Keratinocyte (primary cell): ENCODE measurements around the gene SETX. TPM values are rescaled to one million over a fixed set of nuclear protein-coding genes. Genes with fewer than 3 reads are reported as not detected.
A peak's percentile ranks its signal among the peaks of the same experiment; 100 is the strongest.
"Not testable (repeated sequence)": the region's sequence is repeated elsewhere in the genome, so short reads cannot be mapped to it uniquely, and the experiment has no call there.

Source experiments
- DNase-seq: peaks from one replicate; pipeline ENCODE4 v3.0.0-alpha.2; 2011; ENCODE audit warnings: low read depth, missing footprints, low spot score
- FAIRE-seq: peaks from 2 replicates; lab custom pipeline; 2011; peaks lifted over from hg19 to GRCh38; lab: Jason Lieb, UNC
- H2AFZ ChIP-seq: 2 replicates; pipeline ENCODE4 v1.6.0; 2012; ENCODE audit warnings: low read length, control low read depth, inconsistent platforms; ENCODE audit not compliant: control insufficient read depth
- H3K27ac ChIP-seq: 2 replicates; pipeline ENCODE4 v1.5.1; 2011; ENCODE audit warnings: low read length; ENCODE audit not compliant: control insufficient read depth, insufficient read depth
- H3K27me3 ChIP-seq: 3 replicates; pipeline ENCODE4 v1.6.0; 2011; ENCODE audit warnings: low read length; ENCODE audit not compliant: control insufficient read depth, insufficient read depth; ENCODE audit errors: extremely low read depth
- H3K36me3 ChIP-seq, 2 experiments: 2 replicates in 1 of 2; 3 replicates in 1 of 2; pipeline ENCODE4 v1.5.1; 2011; ENCODE audit warnings: low read length in 2 of 2, mild to moderate bottlenecking in 1 of 2; ENCODE audit not compliant: control insufficient read depth in 2 of 2, insufficient read depth in 2 of 2; ENCODE audit errors: extremely low read depth in 1 of 2
- H3K4me1 ChIP-seq: 3 replicates; pipeline ENCODE4 v1.5.1; 2011; ENCODE audit warnings: low read length; ENCODE audit not compliant: control insufficient read depth, insufficient read depth; ENCODE audit errors: extremely low read depth
- H3K4me2 ChIP-seq: 3 replicates; pipeline ENCODE4 v1.6.0; 2011; ENCODE audit warnings: low read depth, low read length; ENCODE audit not compliant: control insufficient read depth, insufficient read depth; ENCODE audit errors: extremely low read depth
- H3K4me3 ChIP-seq, 3 experiments: fragments of 200-600 bp in 1 of 3; sonication (generic) in 1 of 3; 2 replicates in 2 of 3; 3 replicates in 1 of 3; pipeline ENCODE4 v1.5.1; 2011 to 2016; ENCODE audit warnings: low read length in 3 of 3, mild to moderate bottlenecking in 3 of 3, control low read depth in 2 of 3, inconsistent platforms in 1 of 3, low read depth in 1 of 3, mixed read lengths in 1 of 3, mixed run types in 1 of 3, moderate library complexity in 1 of 3; ENCODE audit not compliant: control insufficient read depth in 2 of 3, insufficient read depth in 2 of 3; ENCODE audit errors: extremely low read depth in 1 of 3
- H3K79me2 ChIP-seq: 2 replicates; pipeline ENCODE4 v1.6.0; 2012; ENCODE audit warnings: low read length; ENCODE audit not compliant: control insufficient read depth, insufficient read depth
- H3K9ac ChIP-seq: 3 replicates; pipeline ENCODE4 v1.6.0; 2011; ENCODE audit warnings: low read length; ENCODE audit not compliant: control insufficient read depth, insufficient read depth; ENCODE audit errors: extremely low read depth
- H3K9me1 ChIP-seq: 3 replicates; pipeline ENCODE4 v1.6.0; 2011; ENCODE audit warnings: low read length; ENCODE audit not compliant: control insufficient read depth, insufficient read depth; ENCODE audit errors: extremely low read depth
- H3K9me3 ChIP-seq: 2 replicates; pipeline ENCODE4 v1.5.1; 2012; ENCODE audit warnings: low read depth, low read length; ENCODE audit not compliant: control insufficient read depth
- H4K20me1 ChIP-seq: 3 replicates; pipeline ENCODE4 v1.6.0; 2011; ENCODE audit warnings: low read length; ENCODE audit not compliant: control insufficient read depth, insufficient read depth; ENCODE audit errors: extremely low read depth
- EZH2 ChIP-seq: IDR thresholded peaks from one replicate; pipeline ENCODE4 v1.6.1; 2012; ENCODE audit warnings: inconsistent platforms, mild to moderate bottlenecking, low read length, moderate library complexity
- dilution Hi-C: fragments of 300-500 bp; cut with MboI; formaldehyde crosslinking; loops from one replicate; pipeline ENCODE4 v1.7.0; 2020; ENCODE audit warnings: low sequenced_read_pairs; ENCODE audit not compliant: extremely low pct_ligation_motif_present
- polyA plus RNA-seq, 5 experiments: library from polyadenylated mRNA; depleted of rRNA in 3 of 5; stranded (reverse) in 3 of 5; stranded (forward) in 1 of 5; unstranded in 1 of 5; fragments of >200 nt; gene quantifications; 1 replicate in 1 of 5; 2 replicates in 3 of 5; 3 replicates in 1 of 5; pipeline versions ENCODE4 v1.2.1 to v1.2.3, GENCODE V29; 2011 to 2012; ENCODE audit warnings: missing spikeins in 2 of 5, low read depth in 1 of 5, low replicate concordance in 1 of 5
- TF ChIP-seq, protein P1 (sequence below), 3 experiments: IDR thresholded peaks in 1 of 3; conservative IDR thresholded peaks in 1 of 3; optimal IDR thresholded peaks in 1 of 3; 2 replicates in 2 of 3; 3 replicates in 1 of 3; pipeline versions ENCODE3 to v1.5.1; 2011; ENCODE audit warnings: low read length in 3 of 3, mild to moderate bottlenecking in 3 of 3, moderate library complexity in 2 of 3, control low read depth in 1 of 3, inconsistent platforms in 1 of 3; ENCODE audit not compliant: insufficient read depth in 2 of 3; ENCODE audit errors: extremely low read depth in 1 of 3

The SETX gene
- polyA plus RNA-seq, 1 donor (not counting 4 experiments of a cell fraction or from before 2014, with no cell fraction given) = 23.8 TPM

DNA sequence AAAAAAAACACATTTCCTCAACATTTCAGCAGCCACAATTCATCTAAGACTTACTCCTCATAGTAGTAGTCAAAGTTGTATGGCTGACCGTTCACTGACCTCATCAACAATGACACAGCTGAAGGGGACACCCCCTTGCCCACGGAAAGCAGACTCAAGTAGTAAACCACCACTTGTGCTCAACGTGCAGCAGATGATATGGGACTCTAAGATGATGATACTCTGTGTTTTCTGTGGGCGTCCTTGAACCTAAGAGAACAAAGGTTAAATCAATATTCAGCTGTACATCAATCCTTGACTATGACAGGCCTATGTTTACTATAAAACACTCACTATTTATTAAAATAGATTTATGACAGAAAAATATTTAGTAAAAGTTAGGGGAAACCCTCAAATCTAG, 71.6 kb downstream of the SETX start:
- DNase-seq (no peak), FAIRE-seq (no peak)
- H3K4me3 ChIP-seq = no peak overlapping the region
- no peaks in the 10 kb centered on the region for H3K9me3 ChIP-seq
- no peaks in the 10 kb centered on the region for H3K27me3 ChIP-seq
- no peak overlapping the region for H3K27ac ChIP-seq
- H4K20me1 ChIP-seq = no peaks in the 10 kb centered on the region
- H3K4me1 ChIP-seq = no peaks in the 10 kb centered on the region
- H3K79me2 ChIP-seq = no peaks in the 10 kb centered on the region
- TF ChIP-seq EZH2 = no peak
- TF ChIP-seq, protein P1, sequence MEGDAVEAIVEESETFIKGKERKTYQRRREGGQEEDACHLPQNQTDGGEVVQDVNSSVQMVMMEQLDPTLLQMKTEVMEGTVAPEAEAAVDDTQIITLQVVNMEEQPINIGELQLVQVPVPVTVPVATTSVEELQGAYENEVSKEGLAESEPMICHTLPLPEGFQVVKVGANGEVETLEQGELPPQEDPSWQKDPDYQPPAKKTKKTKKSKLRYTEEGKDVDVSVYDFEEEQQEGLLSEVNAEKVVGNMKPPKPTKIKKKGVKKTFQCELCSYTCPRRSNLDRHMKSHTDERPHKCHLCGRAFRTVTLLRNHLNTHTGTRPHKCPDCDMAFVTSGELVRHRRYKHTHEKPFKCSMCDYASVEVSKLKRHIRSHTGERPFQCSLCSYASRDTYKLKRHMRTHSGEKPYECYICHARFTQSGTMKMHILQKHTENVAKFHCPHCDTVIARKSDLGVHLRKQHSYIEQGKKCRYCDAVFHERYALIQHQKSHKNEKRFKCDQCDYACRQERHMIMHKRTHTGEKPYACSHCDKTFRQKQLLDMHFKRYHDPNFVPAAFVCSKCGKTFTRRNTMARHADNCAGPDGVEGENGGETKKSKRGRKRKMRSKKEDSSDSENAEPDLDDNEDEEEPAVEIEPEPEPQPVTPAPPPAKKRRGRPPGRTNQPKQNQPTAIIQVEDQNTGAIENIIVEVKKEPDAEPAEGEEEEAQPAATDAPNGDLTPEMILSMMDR (optimal IDR thresholded peaks at IDR 0.05 in 1 of 3, IDR thresholded peaks at IDR 0.05 in 1 of 3, conservative IDR thresholded peaks at IDR 0.05 in 1 of 3; ENCODE audit: extremely low read depth in 1 of 3, insufficient read depth in 2 of 3, low read length in 3 of 3) = no peak
- no peak overlapping the region for H3K9ac ChIP-seq
- dilution Hi-C loops = no loop called here
- no peak overlapping the region for H3K4me2 ChIP-seq
- peaks cover 26 to 49% of the 10 kb centered on the region in 2 experiments for H3K36me3 ChIP-seq
- no peak overlapping the region for H2AFZ ChIP-seq
- no peaks in the 10 kb centered on the region for H3K9me1 ChIP-seq

DNA sequence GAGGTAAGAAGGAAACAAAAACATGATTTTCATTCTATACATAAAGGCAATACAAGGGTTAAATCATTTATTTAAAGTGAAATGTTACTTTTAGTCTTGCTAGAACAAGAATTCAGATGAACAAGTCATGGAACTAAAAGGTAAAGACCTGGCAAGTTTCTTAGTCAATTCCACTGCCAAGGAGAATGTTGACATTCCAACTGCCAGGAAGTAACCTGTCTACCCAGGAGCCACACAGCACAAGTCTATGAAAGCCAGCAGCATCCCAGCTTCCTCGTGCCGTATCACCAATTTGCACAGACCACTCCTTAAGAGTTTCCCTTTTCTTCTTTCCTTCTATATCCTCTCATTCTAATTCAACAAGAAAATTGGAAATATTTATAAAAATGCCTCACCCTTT, 79.9 kb downstream of the SETX start:
- Histone ChIP-seq H3K4me1 (no peaks in the 10 kb centered on the region), H4K20me1 (peaks cover 3% of the 10 kb centered on the region), H3K79me2 (no peaks in the 10 kb centered on the region), H3K27me3 (no peaks in the 10 kb centered on the region), H3K27ac (no peak overlapping the region), H3K36me3 (peaks cover 28 to 32% of the 10 kb centered on the region in 2 experiments), H3K9me1 (no peaks in the 10 kb centered on the region), H3K9me3 (peaks cover 9% of the 10 kb centered on the region), H3K9ac (no peak overlapping the region), H3K4me3 (no peak overlapping the region), H2AFZ (no peak overlapping the region), H3K4me2 (no peak overlapping the region)
- TF ChIP-seq, protein P1 (optimal IDR thresholded peaks at IDR 0.05 in 1 of 3, IDR thresholded peaks at IDR 0.05 in 1 of 3, conservative IDR thresholded peaks at IDR 0.05 in 1 of 3; ENCODE audit: extremely low read depth in 1 of 3, insufficient read depth in 2 of 3, low read length in 3 of 3) = no peak
- no peak for TF ChIP-seq EZH2
- DNase-seq (no peak), FAIRE-seq (no peak)
- dilution Hi-C loops = no loop called here

DNA sequence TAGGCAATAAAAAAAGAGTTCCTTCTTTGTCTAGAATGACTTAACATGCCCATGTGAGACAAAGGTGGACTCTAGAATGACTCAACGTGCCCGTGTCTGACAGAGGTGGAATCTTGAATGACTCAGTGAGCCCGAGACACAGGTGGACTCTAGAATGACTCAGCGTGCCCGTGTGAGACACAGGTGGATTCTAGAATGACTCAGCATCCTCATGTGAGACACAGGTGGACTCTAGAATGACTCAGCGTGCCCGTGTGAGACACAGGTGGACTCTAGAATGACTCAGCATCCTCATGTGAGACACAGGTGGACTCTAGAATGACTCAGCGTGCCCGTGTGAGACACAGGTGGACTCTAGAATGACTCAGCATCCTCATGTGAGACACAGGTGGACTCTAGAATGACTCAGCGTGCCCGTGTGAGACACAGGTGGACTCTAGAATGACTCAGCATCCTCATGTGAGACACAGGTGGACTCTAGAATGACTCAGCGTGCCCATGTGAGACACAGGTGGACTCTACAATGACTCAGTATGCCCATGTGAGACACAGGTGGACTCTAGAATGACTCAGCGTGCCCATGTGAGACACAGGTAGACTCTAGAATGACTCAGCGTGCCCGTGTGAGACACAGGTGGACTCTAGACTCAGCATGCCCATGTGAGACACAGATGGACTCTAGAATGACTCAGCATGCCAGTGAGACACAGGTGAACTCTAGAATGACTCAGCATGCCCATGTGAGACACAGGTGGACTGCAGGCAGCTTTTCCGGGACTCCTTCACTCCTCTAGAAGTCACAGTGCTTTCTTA, 84.9 kb downstream of the SETX start:
- H3K4me1 ChIP-seq, H4K20me1 ChIP-seq, H3K79me2 ChIP-seq, H2AFZ ChIP-seq, dilution Hi-C loops, H3K9me1 ChIP-seq, H3K9ac ChIP-seq, H3K4me3 ChIP-seq, H3K27me3 ChIP-seq, H3K4me2 ChIP-seq, FAIRE-seq: not testable (repeated sequence)
- DNase-seq = peak; percentile 77
- peaks cover 17 to 28% of the 10 kb centered on the region in 2 experiments for H3K36me3 ChIP-seq
- peak overlapping the region; percentile 93 for H3K27ac ChIP-seq
- H3K9me3 ChIP-seq = peaks cover 13% of the 10 kb centered on the region
